ENCODE measurements around the gene SOX10. TPM values are rescaled to one million over a fixed set of nuclear protein-coding genes. Genes with fewer than 3 reads are reported as not detected.
"Not testable (repeated sequence)": the region's sequence is repeated elsewhere in the genome, so short reads cannot be mapped to it uniquely, and the experiment has no call there.

SOX10 gene
- total RNA-seq, 1 donor from 2014 or later, result 1.9 TPM

DNA sequence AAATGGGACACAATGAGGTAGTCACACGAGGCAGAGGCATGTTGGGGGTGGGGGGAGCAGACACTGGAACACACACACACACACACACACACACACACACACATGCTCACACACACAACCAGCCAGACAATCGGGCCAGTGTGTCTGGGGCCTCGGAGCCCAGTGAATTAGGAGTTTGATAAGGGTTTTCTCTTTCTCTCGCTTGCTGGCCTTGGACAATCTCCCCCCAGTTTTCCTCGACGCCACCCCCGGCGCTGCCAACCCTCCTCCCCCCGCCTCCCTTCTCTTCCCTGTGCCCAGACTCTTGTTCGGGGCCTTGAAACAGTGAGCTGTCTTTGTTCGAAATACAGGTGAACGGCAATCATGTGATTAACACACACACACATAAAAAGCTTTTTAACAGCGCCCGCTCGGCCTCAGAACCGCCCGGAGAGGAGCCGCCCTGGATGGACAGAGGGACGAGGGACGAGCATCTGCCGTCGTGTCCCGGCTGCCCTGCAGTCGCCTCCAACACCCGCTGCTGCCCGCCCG, 1.5 kb upstream of the SOX10 start:
- peak; percentile 77 for DNase-seq

DNA sequence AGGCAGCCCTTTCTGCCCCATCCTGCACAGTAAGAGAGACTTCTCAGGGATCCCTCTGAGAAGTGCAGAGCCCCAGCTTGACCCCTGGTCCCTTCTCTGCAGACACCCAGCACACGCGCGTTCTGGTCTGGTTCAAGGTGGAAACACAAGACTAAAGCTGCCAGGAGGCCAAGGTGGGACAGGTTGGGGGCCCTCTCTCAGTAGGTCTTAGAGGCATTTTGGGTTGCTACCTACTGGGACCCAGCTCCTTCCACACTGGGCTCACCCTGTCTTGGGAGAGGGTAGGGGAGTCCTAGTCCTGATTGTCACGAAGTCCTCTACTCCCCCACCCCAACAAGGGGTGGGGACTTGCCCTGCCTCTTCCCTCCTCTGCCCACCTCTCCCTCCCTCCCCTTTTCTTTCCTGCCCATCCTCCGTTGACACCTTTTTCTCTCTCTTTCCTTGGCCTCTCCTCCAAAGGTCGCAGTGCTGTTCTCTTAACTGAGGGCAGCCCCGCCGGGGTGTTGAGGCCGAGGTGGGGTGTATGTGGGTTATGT, 763 bp upstream of the SOX10 start:
- DNase-seq, result no peak

DNA sequence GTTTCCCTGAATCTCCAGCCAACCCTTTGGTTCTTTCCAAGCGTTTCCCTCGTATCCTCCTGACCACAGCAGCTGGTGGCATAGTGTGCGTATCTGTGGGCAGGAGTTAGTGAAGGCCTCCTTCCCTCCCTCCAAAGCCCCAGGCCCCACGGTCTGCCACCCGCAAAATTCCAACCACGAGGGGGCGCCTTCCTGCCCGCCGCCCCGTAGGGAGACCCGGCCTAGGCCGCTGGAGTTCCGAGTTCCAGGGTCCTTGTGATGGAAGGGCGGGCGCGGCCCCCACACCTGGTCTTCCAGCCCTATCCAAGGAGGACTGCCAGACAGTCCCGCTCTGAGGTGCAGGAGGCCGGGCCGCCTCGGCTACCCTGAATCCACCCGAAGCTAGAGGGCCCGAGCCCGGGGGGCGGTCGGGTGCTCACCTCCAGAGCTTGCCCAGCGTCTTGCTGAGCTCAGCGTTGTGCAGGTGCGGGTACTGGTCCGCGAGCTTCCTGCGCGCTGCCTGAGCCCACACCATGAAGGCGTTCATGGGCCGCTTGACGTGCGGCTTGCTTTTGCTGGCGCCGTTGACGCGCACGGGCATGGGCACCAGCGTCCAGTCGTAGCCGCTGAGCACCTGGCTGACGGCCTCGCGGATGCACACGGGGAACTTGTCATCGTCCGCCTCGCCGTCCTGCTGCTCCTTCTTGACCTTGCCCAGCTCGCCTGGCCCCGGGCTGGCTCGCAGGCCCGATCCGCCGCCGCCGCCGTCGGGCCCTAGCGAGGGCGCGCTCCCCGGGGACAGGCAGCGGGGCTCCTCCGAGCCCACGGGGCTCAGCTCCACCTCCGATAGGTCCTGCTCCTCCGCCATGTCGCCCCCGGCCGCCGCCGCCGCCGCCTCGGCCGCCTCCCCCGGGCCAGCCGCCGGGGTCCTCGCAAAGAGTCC, 1.2 kb downstream of the SOX10 start:
- no peak for DNase-seq

GRCh38 chr22:37982151-37982785, 2.1 kb downstream of the SOX10 start:
- DNase-seq, result no peak

GRCh38 chr22:37981282-37982011, 2.9 kb downstream of the SOX10 start:
- no peak for DNase-seq

DNA sequence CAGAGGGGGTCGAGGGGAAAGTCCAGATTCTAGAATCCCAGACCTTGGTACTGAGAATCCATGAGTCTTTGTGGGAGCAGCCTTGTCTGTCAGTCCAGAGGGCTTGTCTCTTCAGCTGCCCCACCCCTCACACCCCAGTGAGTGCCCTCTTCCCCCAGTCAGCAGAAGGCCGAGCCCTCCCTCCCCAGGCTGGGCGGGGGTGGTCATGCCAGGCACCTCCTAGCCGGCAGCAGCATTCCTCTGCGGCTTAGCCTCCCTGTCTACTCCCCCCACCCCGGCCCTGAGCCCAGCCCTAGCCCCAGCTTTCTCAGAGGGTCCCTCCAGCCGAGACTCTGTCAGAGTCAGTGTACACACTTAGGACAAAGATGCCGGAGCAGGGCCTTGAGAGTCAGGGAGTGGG, 4.6 kb downstream of the SOX10 start:
- DNase-seq, result no peak

- no peak for DNase-seq
Measured at GRCh38 chr22:37976547-37976946, 7.8 kb downstream of the SOX10 start.

DNA sequence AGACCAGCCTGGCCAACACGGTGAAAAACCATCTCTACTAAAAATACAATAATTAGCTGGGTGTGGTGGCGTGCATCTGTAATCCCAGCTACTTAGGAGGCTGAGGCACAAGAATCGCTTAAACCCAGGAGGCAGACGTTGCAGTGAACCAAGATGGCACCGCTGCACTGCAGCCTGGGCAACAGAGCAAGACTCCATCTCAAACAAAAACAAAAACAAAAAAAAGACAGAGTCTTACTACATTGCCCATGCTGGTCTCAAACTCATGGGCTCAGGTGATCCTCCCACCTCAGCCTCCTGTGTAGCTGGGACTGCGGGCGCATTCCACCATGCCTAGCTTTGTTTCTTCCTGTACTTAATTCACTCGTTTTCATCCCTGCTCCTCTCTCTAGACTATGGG, 8.3 kb downstream of the SOX10 start:
- not testable (repeated sequence) for DNase-seq

GRCh38 chr22:37975153-37975552, 9.2 kb downstream of the SOX10 start:
- DNase-seq, result no peak

GRCh38 chr22:37973271-37974170, 10.8 kb downstream of the SOX10 start:
- no peak for DNase-seq

DNA sequence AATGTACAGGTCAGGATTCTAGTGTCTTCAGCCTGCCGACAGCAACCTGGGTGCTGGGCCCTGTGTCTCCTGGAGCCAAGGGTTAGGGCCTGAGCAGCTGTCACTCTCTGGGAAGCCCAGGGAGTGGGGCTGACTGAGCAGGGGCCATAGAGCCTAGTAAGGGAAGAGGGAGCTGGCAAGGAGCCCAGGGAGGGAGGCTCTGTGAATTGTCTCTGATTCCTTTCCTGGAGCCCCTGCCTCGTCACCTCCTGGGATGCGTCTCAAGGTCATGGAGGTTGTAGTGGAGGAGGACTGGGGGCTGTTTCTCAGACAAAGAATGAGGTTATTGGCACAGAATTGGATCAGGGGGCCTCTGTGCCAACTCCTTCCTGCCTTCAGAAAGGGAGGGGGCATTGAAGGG, 11.8 kb downstream of the SOX10 start:
- DNase-seq, result no peak

DNA sequence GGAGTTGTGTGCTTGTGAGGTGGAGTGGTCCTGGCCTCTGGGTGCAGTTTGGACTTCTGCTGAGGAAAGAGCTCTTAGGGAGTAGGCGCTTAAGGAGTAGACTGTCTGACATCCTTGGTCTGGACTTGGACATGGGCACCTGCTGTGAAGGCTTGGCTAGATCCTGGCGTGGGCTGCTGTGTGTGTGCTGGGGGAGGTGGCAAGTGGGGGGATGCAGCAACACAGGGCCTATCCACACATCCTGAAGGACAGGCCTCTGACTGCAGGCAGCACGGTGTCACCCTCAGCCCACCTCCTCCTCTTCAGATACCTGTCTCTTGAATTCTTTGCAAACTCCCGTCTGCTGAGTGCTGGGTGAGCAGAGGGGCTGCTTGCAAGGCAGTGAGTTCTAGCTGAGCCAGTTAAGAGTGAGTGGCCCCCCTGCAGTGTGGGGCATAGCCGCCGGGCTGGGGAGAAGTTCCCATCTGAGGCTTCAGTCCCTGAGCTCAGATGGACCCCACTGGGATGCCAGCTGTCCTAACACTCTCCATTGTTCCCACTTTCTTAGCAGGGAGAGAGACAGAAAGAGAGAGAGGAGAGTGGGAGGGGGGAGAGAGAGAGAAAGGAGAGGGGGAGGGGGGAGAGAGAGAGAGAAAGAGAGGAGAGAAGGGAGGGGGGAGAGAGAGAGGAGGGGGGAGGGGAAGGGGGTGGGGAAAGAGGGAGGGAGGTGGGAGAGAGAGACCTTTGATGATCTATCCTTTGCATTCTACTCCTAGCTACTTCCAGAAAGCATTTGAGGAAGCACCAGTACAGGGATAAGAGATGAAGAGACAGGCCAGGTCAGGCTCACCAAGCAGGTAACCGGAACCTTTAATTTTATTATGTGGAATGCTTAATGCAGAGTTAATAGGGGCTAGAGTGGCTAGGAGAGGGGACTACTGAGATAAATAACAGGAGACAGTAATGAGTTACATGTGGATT, 12.6 kb downstream of the SOX10 start:
- DNase-seq, result no peak

GRCh38 chr22:37970864-37971263, 13.5 kb downstream of the SOX10 start:
- DNase-seq, result no peak

- DNase-seq, result peak; percentile 51
Measured at GRCh38 chr22:37968452-37969251, 15.7 kb downstream of the SOX10 start.

- DNase-seq, result no peak
Measured at GRCh38 chr22:37967637-37968451, 16.5 kb downstream of the SOX10 start.

DNA sequence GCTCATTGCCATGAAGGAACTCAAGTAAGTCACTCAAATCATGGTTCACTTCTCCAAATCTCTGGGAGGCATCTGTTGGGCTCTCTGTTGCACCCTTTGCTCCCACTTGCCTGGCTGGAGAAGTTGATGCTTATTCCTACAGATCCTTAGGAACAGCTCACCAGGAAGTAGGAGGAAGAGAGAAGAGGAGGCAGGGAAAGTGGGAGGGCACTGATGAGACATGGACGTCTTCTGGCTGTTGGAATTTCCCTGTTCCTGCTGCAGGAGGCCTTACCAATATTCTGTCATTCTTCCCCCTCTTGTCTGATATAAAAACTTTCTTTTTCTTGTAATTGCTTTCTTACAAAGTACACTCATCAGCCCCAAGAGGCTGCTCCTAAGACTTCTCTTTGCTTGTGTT, 17.2 kb downstream of the SOX10 start:
- DNase-seq, result no peak

DNA sequence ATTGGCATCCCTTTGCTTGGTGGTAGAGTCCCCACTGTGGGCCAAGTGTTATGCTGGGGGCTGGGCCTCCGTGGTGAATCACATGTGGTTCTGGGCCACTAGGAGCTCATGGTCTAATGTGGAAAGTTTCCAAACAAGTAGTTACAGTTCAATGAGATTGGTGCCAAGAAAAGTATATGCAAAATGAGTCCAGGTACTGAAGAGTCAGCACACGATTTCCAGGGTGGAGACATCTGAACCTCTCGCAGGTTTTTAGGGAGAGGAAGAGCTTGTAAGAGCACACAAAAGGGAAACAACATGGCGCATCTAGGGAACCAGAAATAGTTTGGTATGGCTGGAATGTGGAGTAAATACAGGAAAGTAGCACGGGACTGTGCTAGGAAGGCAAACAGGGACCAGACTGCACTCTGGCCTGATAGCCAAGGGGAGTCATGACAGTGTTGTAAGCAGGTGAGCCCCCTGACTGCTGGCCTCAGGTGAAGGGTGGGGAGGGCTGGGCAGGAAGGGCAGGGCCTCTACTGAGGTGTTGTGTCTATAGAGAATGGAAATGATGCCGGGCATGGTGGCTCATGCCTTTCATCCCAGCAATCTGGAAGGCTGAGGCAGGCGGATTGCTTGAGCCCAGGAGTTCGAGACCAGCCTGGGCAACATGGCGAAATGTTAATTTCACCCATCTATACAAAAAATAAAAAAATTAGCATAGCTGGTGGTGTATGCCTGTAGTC, 18.3 kb downstream of the SOX10 start:
- DNase-seq, result no peak

GRCh38 chr22:37961062-37961461, 23.3 kb downstream of the SOX10 start:
- DNase-seq, result no peak
